NCI-H510A treated with DMSO at 0.1 percent for 48 hours (cell line): ENCODE measurements around the gene C4orf50.
"Not testable (repeated sequence)": the region's sequence is repeated elsewhere in the genome, so short reads cannot be mapped to it uniquely, and the experiment has no call there.

Source experiments
- DNase-seq: peaks from one replicate; lab custom pipeline; 2025; lab: John Stamatoyannopoulos, UW

Gene C4orf50

DNA sequence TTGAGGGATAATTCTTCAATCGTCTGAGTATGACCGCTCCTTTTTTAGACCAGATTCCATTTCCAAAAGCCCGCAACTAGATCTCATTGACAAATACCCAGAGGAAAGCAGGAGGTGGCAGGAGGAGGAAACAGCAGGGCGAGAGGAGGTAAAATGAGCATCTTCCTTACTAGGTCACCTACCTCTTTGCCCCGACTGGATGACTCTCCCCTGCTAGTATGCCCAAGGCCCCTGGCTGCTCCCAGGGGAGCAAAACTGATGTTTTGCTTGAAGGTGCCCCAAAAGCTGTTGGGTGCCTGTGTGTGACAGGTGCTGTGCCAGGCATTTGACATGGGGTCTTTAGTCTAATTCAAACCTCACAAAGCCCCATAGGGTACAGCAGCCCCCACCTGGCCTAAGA, 48.9 kb downstream of the C4orf50 start:
- DNase-seq, result no peak

DNA sequence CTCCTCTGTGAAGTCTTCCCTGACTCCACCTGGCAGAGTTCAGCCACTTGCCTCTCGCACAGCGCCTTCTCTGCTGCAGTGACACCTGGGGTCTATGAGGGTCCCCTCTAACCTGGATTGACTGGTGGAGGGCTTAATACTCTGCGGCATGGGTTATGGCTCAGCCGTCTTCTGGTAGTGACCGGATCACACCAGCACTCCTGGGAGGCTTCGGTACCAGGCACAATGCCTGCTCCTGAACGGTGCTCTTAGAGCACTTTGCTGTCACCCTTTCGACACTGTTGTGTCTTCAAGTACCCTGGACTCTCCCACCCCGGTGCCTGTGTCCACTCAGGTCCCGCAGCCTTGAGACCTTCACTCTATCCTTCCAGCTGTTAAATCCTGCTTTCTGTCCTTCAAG, 50.0 kb downstream of the C4orf50 start:
- DNase-seq, result no peak

DNA sequence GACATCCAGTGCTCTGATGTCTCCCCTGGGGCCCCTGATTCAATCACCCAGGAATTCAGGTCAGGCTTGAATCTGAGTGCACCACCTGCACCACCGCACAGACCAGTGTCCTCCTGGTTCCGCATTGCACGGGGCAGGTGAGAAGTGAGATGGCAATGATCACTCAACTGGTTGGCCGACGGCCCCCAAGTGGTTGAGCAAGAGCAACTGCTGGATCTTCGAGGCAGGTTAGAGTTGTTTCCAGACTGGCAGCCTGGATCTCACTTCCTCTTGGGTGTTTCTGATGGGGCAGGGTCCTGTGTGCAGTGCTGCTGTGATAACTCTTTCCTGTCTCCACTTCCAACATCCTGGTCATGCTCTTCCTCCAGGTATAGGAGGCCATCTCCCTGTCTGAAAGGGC, 50.4 kb downstream of the C4orf50 start:
- peak; percentile 36 for DNase-seq

DNA sequence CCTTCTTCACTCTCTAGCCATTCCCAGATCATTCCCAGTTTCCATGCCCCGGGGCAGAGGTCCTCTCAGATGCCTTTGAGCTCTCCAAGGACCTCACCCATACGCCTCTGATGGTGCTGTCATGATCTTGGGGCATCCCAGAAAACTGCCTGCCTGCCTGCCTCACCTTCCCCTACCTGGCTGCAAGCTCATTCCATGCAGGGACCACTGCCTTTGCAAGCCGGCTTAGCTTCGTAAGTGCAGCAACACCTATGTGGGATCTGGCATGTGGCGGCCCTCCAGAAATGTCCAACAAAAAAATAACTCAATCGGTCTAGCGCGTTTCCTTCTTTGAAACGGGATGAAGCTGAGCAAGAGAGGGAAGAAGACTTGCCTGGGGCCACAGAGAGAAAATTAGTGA, 53.0 kb downstream of the C4orf50 start:
- DNase-seq, result no peak

DNA sequence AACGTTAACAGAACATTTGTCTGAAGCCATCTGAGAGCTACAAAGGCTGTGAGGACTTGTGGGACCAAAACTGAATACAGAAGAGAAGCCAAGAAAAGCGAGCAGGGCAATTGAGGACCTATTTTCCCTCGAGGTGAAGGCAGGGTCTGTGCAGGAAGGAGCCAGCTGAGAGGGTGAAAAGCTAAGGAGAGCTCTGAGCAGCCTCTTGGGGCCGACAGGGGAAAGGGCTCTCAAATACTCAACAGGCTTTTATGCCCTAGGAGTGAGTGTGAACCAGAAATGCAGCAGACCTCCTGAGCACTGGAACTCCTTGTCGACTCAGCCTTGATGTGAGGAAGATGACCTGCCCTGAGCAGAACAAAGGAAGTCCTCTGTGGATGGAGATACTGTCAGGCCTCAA, 54.2 kb downstream of the C4orf50 start:
- no peak for DNase-seq

DNA sequence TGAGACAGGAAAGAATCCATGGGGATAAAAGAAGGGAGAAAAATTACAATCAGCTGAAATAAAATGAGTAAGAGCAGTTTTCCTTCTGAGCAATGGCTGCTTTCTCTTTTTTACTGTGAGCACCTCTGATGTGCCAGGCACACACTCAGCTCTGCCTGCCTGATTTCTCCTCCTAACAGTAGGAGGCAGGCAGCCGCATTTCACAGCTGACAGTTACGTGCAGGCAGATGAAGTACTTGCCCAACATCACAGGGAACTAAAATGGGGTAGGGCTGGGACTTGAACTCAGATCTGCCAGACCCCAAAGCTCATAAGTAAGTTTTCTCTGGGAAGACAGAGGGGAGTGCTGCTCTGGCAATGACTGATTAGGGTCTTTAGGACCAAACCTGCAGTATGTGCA, 54.6 kb downstream of the C4orf50 start:
- peak; percentile 5 for DNase-seq

DNA sequence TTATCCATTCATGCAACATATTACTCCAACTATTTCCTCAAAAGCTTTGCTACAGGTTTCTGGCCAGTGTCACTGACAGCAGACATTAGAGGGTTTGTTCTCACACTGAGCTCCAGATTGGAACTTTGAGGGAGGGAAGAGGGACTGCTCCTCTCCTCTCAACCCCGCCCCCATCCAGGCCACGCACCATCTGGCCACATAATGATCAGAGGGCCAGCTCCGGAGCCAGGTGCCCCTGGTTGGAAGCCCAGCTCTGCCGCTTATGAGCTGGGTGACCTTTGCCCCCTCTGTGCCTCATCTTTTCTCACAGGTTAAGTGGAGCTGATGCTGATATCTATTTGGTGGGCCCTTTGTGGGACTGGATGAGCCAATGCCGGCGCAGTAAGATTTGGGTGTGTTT, 55.8 kb downstream of the C4orf50 start:
- no peak for DNase-seq

DNA sequence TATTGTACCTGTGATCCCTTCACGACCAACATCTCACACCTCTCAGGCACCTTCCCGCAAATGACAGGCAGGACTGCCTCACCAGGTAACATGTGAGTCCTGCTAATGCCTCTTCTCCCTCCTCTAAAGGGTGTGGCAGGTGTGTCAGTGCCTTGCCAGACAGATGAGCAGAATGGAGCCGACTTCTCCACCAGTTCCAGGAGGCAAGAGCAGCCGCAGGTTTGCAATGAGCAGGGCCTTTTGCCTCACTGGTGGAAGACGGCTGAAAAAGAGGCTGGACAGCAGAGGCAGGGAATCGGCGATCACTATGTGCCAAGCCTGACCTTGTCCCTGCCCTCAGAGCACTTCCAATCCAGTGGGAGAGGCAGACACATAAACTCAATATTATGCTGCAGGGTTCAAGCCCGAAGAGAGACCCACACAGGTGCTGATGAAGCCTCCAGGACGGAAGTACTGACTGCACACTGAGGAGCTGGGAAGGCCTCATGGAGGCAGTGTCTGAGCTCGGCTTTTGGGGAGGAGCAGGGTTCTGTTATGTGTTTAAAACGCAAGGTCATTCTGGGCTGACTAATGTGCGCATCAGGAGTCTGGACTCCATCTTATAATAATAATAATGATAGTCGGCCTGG, 57.9 kb downstream of the C4orf50 start:
- DNase-seq, result no peak

DNA sequence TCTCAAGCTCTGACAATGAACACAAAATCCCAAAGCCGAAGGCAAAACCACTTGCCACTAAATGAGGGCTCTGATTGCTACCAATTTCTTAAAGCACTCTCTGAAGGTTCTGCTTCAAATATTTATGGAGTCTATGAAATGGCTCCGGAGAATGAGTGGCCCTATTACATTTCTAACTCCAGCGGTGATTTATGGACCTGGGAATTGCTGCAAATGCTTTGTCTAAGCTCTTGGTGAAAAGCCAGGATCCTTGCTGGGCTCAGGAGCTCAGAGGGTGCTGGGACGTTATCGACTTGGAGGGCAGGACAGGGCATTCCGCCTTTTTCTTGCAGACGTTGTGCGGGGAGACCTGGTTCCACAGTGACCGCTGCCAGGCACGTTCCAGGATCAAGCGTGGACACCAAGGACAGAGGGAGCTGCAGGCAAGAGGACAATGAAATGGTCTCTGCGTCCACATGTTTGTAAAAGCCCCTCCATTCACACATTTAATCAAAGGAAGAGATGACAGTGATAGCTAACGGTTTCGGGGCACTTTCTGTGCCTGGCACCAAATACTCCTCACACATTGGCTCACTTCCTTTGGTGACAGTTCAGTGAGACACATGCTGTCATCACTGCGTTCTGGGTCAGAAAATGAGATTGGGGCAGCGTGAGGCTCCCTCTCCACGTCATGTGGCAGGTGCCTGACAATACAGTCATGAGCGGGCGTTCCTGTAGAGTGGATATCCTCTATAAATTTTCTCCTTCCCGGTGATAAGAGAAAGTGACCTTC, 58.8 kb downstream of the C4orf50 start:
- no peak for DNase-seq

DNA sequence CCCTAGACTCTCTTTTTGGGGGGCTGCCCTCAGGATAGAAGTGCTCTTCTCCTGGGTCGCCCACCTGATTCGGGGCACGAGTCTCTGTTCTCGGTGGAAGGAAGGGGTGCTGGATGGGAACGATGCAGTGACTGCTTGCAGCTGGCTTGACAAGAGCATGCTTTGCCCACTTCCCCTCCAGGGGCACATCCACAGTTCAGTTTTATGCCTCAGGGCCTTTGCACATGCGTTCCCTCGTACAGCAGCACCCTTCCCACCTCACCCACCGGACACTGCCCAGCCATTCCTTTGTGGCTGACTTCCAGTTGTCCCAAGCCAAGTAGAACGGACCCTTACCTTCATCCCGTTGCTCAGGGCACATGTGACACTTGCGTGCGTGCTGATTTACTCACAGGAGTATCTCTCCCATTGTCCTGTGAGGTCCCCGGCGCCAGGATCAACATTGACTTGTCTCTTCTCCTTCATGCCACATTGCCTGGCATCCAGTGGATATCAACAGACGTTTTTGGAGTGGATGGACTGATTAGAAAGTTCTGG, 60.0 kb downstream of the C4orf50 start:
- no peak for DNase-seq

DNA sequence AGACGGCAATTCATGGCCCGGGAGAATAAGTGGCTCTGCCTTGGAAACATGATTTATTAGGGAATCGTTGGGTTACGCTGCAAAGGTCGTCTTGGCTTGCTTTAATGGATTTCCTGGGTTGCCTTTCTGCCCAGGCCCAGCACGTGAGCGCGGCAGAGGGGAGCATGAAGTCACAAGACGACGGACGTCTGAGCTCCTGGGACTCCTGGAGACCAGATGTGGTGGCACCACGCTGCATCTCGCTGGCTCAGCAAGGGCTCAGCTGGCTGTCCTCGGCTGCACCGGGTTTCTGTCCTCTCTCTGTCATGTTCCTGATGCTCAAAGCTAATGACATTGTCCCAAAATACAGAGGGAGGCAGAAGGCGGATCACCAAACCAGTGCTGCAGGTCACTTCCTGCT, 61.2 kb downstream of the C4orf50 start:
- DNase-seq, result no peak

DNA sequence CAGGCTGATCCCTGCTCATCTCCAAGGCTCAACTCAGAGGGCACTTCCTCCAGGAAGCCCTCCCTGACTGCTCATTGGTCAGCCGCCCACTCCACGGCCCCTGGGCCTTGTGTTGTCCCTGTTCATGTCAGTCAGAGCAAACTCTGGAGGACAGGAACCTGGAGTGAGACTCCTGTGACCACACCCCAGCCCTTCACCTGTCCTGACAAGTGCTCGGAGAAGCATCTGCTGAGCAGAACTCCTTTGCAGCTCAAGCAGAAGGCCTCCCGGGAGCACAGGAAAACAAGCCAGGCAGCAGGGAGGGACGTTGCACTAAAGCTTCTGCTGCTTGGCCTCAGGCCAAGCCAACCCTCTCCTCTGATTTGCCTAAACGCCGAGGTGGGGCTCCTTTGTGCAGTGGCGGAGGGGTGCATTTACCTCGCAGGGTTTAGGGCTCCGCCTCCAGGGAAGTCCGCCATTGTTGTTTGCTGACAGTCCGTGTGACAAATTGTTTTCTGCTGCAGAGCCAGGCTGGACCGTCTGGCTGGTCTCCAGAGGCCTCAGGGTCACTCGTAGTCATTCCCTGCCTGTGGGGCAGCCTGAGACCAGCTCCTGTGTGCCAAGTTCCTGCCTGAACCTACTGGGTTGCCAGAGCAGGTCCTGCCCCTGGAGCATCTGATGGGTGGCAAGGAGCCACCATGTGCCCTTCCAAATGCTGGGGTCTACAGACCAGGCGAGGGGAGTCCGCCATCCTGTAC, 61.8 kb downstream of the C4orf50 start:
- DNase-seq, result peak; percentile 83

DNA sequence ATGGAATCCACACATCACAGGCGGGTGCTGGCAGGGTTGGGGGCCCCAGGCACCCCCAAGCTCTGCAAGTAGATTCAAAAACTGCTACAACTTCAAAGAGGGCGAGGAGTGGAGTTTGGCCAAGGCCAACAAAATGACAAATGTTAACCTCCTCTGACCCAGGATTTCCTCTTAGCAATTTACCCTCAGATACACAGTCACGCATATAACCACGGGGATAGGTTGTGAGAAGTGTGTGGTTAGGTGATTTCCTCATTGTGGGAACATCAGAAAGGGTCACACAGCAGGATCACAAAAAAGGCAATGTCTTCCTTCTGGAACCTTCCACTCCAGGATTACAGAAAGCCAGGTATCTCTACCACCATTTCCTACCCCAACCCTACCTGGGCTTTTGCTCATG, 62.4 kb downstream of the C4orf50 start:
- no peak for DNase-seq

DNA sequence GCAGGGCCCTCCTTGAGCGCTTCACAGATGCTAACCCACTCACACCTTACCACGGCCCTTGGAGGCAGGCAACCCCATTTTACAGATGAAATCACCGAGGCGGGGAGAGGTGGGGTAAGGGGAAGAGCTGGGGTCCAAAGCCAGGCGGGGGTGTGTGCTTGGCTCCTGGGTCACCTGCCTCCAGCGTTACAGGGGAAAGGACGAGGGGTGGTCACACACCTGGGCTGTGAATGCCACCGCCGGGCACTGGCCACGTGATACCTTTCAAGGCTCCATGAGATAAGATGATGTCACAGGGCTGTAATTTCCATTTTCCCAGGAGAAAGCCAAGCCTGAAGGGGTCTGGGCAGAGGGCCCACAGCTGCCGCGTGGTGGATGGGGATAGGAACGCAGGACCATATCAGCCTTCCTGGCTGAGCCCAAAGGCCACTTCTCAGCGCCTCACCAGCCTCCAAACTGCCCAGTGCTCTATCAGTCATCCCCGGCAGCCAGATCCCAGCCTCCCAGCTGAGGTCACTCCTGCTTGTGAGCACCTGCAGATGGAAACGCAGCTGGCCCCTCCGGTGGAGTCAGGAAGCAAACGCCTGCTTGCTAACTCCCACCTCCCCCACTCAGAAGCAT, 62.9 kb downstream of the C4orf50 start:
- peak; percentile 74 for DNase-seq

DNA sequence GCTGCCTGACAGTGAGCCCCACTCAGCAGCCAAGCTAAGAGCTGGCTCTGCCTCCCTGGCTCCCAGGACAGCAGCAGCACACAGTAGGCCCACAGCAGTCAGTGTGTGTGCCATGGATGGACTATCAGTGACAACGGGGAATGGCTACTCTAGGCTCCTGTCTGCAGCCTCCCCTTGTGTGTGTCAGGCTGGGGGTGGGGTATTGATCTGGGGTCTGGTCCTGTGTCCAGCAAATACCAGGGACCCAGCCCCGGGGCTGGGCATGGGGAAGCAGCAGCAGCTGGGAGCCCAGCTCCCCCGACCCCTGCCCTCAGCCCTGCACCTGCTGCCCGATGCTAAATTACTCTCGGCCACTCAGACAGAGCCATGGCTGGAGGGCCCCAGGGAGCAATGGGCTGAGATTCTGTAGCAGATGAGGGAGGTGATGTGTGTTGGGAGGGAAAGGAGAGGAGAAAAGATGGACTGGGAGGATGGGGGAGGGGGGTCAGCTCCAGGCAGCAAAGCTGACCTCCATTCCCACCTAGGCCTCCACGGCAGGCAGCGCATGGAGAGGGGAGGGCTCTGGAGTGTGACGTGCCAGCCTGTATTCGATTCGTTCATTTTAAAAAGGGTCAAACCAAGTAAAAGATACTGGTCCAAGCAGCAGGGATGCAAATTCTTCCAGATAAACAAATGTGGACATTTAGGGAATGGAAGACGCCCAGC, 64.0 kb downstream of the C4orf50 start:
- no peak for DNase-seq

DNA sequence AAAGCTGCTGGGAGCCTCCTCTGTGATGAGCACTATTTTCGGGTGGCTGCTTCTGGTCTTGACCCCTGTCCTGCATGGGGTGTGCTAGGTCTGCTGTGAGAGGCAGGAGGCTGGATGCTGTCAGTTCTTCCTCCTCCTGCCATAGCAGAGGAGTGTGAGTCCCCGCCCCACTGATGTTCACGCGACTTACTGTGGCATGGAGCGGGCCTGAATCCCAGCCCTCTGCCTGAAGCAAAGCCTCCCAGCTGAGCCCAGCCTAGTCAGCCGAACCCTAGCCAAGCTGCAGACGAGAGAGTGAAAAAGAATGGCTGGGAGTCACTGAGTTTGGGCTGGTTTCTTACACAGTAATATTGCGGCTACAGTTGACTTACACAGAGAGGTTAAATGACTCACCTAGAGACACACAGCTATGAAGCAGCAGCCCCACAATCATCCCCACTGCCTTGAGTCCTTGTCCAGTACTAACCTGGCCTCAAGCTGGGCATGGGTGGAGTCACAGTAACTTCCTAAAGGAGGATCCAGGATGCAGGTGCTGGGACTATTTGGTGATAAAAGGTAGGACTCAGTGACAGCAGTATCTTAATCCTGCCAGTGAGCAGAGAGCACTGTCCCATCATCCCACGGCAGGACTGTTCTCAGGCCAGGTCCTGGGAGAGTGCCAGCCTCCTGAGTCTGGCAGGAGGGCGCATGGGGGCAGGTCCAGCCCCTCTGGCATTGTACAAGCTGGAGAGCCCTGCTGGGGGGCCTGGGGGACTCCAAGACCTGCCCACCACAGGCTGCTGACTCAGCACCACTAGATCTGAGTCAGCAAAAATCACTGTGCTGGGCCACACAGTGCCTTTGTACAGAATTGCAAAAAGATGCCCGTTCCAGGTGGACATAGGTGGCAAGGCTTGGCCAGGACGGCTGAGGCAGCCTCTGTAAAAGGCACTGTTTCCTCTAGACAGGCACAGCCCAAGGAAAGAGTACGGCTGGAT, 65.0 kb downstream of the C4orf50 start:
- no peak for DNase-seq

DNA sequence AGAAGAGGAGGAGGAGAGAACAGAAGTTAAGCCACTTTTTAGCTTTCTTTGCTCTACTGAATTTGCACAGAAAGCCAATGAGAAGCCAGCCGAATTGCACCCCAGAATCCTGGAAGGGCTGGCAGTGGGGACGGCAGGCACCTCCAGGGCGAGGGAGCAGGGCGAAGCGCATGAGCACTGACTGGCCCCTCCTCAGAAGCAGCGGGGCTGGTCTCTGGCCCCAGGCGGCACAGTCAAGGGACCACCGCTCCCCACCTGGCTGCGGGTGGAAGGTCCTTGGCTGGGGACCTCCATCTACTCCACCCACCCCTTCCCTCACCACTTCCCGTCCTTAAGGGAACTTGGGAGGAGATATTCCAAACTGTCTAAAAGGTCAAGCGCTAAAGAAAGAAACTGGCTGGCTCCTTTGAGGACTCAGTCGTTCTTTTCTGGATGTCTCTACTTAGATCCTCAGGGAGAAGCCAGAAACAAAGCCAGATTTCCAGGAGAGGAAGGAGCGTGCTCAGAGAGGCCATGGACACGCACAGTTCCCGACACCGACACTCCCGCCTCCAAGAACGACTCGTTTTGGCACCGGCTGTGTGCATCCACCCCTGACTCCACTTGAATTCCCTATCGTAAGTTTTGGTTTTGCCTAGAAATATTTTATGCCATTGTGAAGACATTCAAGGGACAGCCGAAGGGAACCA, 65.8 kb downstream of the C4orf50 start:
- no peak for DNase-seq

DNA sequence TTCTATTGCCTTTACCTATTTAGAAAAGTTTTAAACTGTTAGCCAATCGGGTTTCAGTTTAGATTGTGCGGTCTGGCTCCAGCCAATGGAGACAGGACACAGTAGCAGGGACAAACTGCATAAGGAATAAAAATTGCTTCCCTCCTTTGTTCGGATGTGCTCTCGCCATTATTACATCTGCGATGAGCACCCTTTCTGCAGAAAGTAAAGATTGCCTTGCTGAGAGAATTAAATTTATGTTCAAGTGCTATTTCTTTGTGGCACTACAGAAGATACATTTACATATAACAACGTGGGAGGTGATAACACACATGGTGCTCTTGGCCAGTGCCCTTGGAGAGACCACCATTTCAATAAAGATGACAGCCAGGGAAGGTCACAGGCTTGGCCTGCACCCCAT, 71.6 kb downstream of the C4orf50 start:
- not testable (repeated sequence) for DNase-seq

DNA sequence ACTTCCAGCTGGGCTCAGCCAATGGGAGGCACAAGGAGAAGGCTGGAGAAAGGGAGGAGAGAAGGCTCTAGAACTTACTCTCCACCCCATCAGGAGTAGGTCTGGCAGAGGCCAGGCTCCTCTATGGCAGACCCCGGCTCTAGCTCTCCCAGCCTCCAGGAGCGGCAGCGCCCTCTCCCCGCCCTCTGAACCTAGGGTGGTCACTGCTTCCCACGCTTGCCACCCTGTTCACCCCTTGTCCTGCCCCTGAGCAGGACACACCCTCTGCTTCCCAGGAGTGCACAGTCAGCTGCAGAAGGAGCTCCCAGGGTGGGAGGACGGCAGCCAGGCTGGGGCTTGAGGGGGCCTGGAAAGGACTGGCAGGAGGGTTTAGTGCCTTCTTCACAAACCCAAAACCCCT, 72.3 kb downstream of the C4orf50 start:
- DNase-seq, result no peak

DNA sequence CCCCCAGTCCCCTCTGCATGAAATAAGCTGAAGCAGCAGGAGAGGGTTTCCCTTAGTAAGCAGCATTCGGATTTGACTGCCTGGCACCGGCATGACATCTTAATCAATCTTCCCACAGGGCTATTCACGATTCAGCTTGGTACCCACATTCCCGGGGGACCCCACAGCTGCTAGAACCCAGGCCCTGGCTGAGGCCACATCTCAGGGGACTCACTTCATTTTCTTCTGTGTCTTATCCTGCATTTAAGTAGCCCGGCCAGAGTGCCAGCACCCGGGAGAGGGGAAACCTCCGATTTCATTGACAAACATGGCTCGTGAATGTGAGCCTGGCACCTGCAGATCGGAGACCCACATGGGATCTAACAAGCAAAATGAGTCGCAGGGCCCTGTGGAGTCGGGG, 73.1 kb downstream of the C4orf50 start:
- no peak for DNase-seq
